Rectal smooth muscle tissue (tissue), 1 donor: ENCODE results near the gene ANKS1A.
"Not testable (repeated sequence)": the region's sequence is repeated elsewhere in the genome, so short reads cannot be mapped to it uniquely, and the experiment has no call there.

ENCODE experiments used
- H3K27ac ChIP-seq: one replicate; pipeline ENCODE4 v1.7.0; 2013; ENCODE audit warnings: low read depth, low read length, inconsistent platforms
- H3K27me3 ChIP-seq: one replicate; pipeline ENCODE4 v1.7.0; 2013; ENCODE audit warnings: low read length; ENCODE audit not compliant: control insufficient read depth, insufficient read depth
- H3K36me3 ChIP-seq: one replicate; pipeline ENCODE4 v1.7.0; 2013; ENCODE audit warnings: low read length; ENCODE audit not compliant: control insufficient read depth, insufficient read depth
- H3K4me1 ChIP-seq: one replicate; pipeline ENCODE4 v1.7.0; 2013; ENCODE audit warnings: low read length; ENCODE audit not compliant: control insufficient read depth, insufficient read depth
- H3K4me3 ChIP-seq: one replicate; pipeline ENCODE4 v1.7.0; 2013; ENCODE audit warnings: low read length
- H3K9ac ChIP-seq: one replicate; pipeline ENCODE4 v1.7.0; 2013; ENCODE audit warnings: low read length

ANKS1A gene

GRCh38 chr6:34888514-34888856 is 570 bp upstream of the ANKS1A start:
- Histone ChIP-seq H3K4me1 (peaks cover 8% of the 10 kb centered on the region), H3K36me3 (no peaks in the 10 kb centered on the region), H3K9ac (peak overlapping the region; percentile 80), H3K27ac (peak overlapping the region; percentile 75), H3K27me3 (no peaks in the 10 kb centered on the region), H3K4me3 (peak overlapping the region; percentile 88)

GRCh38 chr6:34890533-34890925 is 1.5 kb downstream of the ANKS1A start:
- peaks cover 8% of the 10 kb centered on the region for H3K4me1 ChIP-seq
- H3K9ac ChIP-seq = no peak overlapping the region
- no peaks in the 10 kb centered on the region for H3K27me3 ChIP-seq
- peak overlapping the region; percentile 88 for H3K4me3 ChIP-seq
- H3K36me3 ChIP-seq = no peaks in the 10 kb centered on the region
- H3K27ac ChIP-seq = no peak overlapping the region

GRCh38 chr6:34891296-34891695 is 2.2 kb downstream of the ANKS1A start:
- Histone ChIP-seq H3K27me3 (no peaks in the 10 kb centered on the region), H3K27ac (no peak overlapping the region), H3K9ac (no peak overlapping the region), H3K4me1 (peaks cover 8% of the 10 kb centered on the region), H3K36me3 (no peaks in the 10 kb centered on the region), H3K4me3 (no peak overlapping the region)

GRCh38 chr6:34894693-34895092 is 5.6 kb downstream of the ANKS1A start:
- Histone ChIP-seq H3K27me3 (no peaks in the 10 kb centered on the region), H3K36me3 (no peaks in the 10 kb centered on the region), H3K27ac (no peak overlapping the region), H3K4me1 (peaks cover 4% of the 10 kb centered on the region), H3K4me3 (no peak overlapping the region), H3K9ac (no peak overlapping the region)

- H3K4me3 ChIP-seq = no peak overlapping the region
- no peaks in the 10 kb centered on the region for H3K27me3 ChIP-seq
- peaks cover 4% of the 10 kb centered on the region for H3K4me1 ChIP-seq
- no peak overlapping the region for H3K9ac ChIP-seq
- H3K27ac ChIP-seq = no peak overlapping the region
- H3K36me3 ChIP-seq = no peaks in the 10 kb centered on the region
Measured at GRCh38 chr6:34897130-34897529, 8.1 kb downstream of the ANKS1A start.

GRCh38 chr6:34897716-34898115 is 8.7 kb downstream of the ANKS1A start:
- H3K4me3 ChIP-seq = no peak overlapping the region
- no peaks in the 10 kb centered on the region for H3K36me3 ChIP-seq
- peaks cover 4% of the 10 kb centered on the region for H3K4me1 ChIP-seq
- H3K27me3 ChIP-seq = no peaks in the 10 kb centered on the region
- H3K27ac ChIP-seq = peak overlapping the region; percentile 40
- no peak overlapping the region for H3K9ac ChIP-seq

GRCh38 chr6:34899748-34900147 is 10.7 kb downstream of the ANKS1A start:
- H3K27me3 ChIP-seq, H3K9ac ChIP-seq, H3K27ac ChIP-seq, H3K4me3 ChIP-seq, H3K4me1 ChIP-seq, H3K36me3 ChIP-seq: not testable (repeated sequence)

GRCh38 chr6:34900321-34901031 is 11.4 kb downstream of the ANKS1A start:
- H3K4me3 ChIP-seq = no peak overlapping the region
- peaks cover 4% of the 10 kb centered on the region for H3K4me1 ChIP-seq
- no peaks in the 10 kb centered on the region for H3K36me3 ChIP-seq
- H3K27ac ChIP-seq = no peak overlapping the region
- no peaks in the 10 kb centered on the region for H3K27me3 ChIP-seq
- H3K9ac ChIP-seq = no peak overlapping the region

- H3K4me1 ChIP-seq = peaks cover 4% of the 10 kb centered on the region
- H3K9ac ChIP-seq = no peak overlapping the region
- no peak overlapping the region for H3K4me3 ChIP-seq
- no peak overlapping the region for H3K27ac ChIP-seq
- H3K27me3 ChIP-seq = no peaks in the 10 kb centered on the region
- no peaks in the 10 kb centered on the region for H3K36me3 ChIP-seq
Measured at GRCh38 chr6:34901930-34902329, 12.9 kb downstream of the ANKS1A start.

GRCh38 chr6:34904990-34905613 is 16.0 kb downstream of the ANKS1A start:
- Histone ChIP-seq H3K27me3 (no peaks in the 10 kb centered on the region), H3K36me3 (no peaks in the 10 kb centered on the region), H3K9ac (no peak overlapping the region), H3K4me3 (no peak overlapping the region), H3K4me1 (no peaks in the 10 kb centered on the region), H3K27ac (no peak overlapping the region)

GRCh38 chr6:34906826-34907225 is 17.8 kb downstream of the ANKS1A start:
- H3K36me3 ChIP-seq = no peaks in the 10 kb centered on the region

GRCh38 chr6:34908194-34908593 is 19.1 kb downstream of the ANKS1A start:
- no peak overlapping the region for H3K9ac ChIP-seq
- H3K27me3 ChIP-seq = no peaks in the 10 kb centered on the region
- H3K4me3 ChIP-seq = no peak overlapping the region
- no peaks in the 10 kb centered on the region for H3K36me3 ChIP-seq
- H3K27ac ChIP-seq = no peak overlapping the region
- no peaks in the 10 kb centered on the region for H3K4me1 ChIP-seq

More at GRCh38 chr6:34906826-34907225, 17.8 kb downstream of the ANKS1A start:
- Histone ChIP-seq H3K27ac (no peak overlapping the region), H3K27me3 (no peaks in the 10 kb centered on the region), H3K4me1 (no peaks in the 10 kb centered on the region), H3K9ac (no peak overlapping the region), H3K4me3 (no peak overlapping the region)

GRCh38 chr6:34909320-34909883 is 20.3 kb downstream of the ANKS1A start:
- no peak overlapping the region for H3K27ac ChIP-seq
- no peaks in the 10 kb centered on the region for H3K36me3 ChIP-seq
- no peak overlapping the region for H3K4me3 ChIP-seq
- H3K4me1 ChIP-seq = no peaks in the 10 kb centered on the region
- H3K9ac ChIP-seq = no peak overlapping the region
- H3K27me3 ChIP-seq = no peaks in the 10 kb centered on the region
